Neutrophil (primary cell): ENCODE measurements around the gene HPS5.
"Not testable (repeated sequence)": the region's sequence is repeated elsewhere in the genome, so short reads cannot be mapped to it uniquely, and the experiment has no call there.

Experiments
- H3K27ac ChIP-seq: fragments of 200-600 bp; sonication (generic); 2 replicates; pipeline ENCODE4 v1.5.1; 2016; ENCODE audit warnings: mild to moderate bottlenecking, moderate library complexity
- H3K27me3 ChIP-seq: fragments of 200-600 bp; sonication (generic); 2 replicates; pipeline ENCODE4 v1.6.0; 2016; ENCODE audit warnings: mild to moderate bottlenecking
- H3K36me3 ChIP-seq: fragments of 200-600 bp; sonication (generic); 2 replicates; pipeline ENCODE4 v1.5.1; 2017
- H3K4me1 ChIP-seq, 2 experiments: fragments of 200-600 bp in 1 of 2; sonication (generic) in 1 of 2; 1 replicate in 1 of 2; 2 replicates in 1 of 2; pipeline versions ENCODE4 v1.5.1 to v1.6.1; 2013 to 2016; ENCODE audit warnings: low read depth in 1 of 2, low read length in 1 of 2, mild to moderate bottlenecking in 1 of 2, moderate library complexity in 1 of 2; ENCODE audit not compliant: control insufficient read depth in 1 of 2, insufficient read depth in 1 of 2
- H3K4me3 ChIP-seq, 2 experiments: fragments of 200-600 bp in 1 of 2; sonication (generic) in 1 of 2; 1 replicate in 1 of 2; 2 replicates in 1 of 2; pipeline ENCODE4 v1.5.1; 2013 to 2016; ENCODE audit warnings: low read depth in 1 of 2, low read length in 1 of 2, mild to moderate bottlenecking in 1 of 2, moderate library complexity in 1 of 2
- H3K9me3 ChIP-seq: fragments of 200-600 bp; sonication (generic); 2 replicates; pipeline ENCODE4 v1.5.1; 2016
- TF ChIP-seq, protein P1 (sequence below): fragments of 200-600 bp; sonication (generic); IDR thresholded peaks from 2 replicates; pipeline ENCODE4 v1.5.1; 2016; ENCODE audit warnings: antibody characterized with exemption

HPS5 gene

GRCh38 chr11:18264035-18264434 lies 57.9 kb downstream of the HPS5 start:
- TF ChIP-seq, protein P1, sequence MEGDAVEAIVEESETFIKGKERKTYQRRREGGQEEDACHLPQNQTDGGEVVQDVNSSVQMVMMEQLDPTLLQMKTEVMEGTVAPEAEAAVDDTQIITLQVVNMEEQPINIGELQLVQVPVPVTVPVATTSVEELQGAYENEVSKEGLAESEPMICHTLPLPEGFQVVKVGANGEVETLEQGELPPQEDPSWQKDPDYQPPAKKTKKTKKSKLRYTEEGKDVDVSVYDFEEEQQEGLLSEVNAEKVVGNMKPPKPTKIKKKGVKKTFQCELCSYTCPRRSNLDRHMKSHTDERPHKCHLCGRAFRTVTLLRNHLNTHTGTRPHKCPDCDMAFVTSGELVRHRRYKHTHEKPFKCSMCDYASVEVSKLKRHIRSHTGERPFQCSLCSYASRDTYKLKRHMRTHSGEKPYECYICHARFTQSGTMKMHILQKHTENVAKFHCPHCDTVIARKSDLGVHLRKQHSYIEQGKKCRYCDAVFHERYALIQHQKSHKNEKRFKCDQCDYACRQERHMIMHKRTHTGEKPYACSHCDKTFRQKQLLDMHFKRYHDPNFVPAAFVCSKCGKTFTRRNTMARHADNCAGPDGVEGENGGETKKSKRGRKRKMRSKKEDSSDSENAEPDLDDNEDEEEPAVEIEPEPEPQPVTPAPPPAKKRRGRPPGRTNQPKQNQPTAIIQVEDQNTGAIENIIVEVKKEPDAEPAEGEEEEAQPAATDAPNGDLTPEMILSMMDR, result no peak
- H3K4me3 ChIP-seq, result no peak overlapping the region
- H3K27ac ChIP-seq, result no peak overlapping the region
- peaks cover 23% of the 10 kb centered on the region for H3K27me3 ChIP-seq
- H3K9me3 ChIP-seq, result no peaks in the 10 kb centered on the region
- H3K4me1 ChIP-seq, result peaks cover 0 to 7% of the 10 kb centered on the region in 2 experiments
- H3K36me3 ChIP-seq, result no peaks in the 10 kb centered on the region

DNA sequence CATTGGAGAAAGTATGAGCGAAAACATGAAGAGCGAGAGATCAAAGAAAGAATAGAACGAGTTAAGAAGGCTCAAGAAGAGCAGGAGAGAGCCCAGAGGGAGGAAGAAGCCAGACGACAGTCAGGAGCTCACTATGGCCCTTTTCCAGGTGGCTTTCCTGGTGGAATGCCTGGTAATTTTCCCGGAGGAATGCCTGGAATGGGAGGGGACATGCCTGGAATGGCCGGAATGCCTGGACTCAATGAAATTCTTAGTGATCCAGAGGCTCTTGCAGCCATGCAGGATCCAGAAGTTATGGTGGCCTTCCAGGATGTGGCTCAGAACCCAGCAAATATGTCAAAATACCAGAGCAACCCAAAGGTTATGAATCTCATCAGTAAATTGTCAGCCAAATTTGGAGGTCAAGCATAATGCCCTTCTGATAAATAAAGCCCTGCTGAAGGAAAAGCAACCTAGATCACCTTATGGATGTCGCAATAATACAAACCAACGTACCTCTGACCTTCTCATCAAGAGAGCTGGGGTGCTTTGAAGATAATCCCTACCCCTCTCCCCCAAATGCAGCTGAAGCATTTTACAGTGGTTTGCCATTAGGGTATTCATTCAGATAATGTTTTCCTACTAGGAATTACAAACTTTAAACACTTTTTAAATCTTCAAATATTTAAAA lies 59.1 kb downstream of the HPS5 start:
- not testable (repeated sequence) for H3K27ac ChIP-seq, H3K36me3 ChIP-seq, H3K4me1 ChIP-seq, H3K4me3 ChIP-seq, H3K9me3 ChIP-seq
- H3K27me3 ChIP-seq, result peaks cover 30% of the 10 kb centered on the region

GRCh38 chr11:18261721-18262120 lies 60.2 kb downstream of the HPS5 start:
- peaks cover 0 to 7% of the 10 kb centered on the region in 2 experiments for H3K4me1 ChIP-seq
- H3K4me3 ChIP-seq, result no peak overlapping the region
- no peak overlapping the region for H3K27ac ChIP-seq
- H3K36me3 ChIP-seq, result no peaks in the 10 kb centered on the region
- peaks cover 34% of the 10 kb centered on the region for H3K27me3 ChIP-seq
- H3K9me3 ChIP-seq, result no peaks in the 10 kb centered on the region
- TF ChIP-seq, protein P1, result no peak

DNA sequence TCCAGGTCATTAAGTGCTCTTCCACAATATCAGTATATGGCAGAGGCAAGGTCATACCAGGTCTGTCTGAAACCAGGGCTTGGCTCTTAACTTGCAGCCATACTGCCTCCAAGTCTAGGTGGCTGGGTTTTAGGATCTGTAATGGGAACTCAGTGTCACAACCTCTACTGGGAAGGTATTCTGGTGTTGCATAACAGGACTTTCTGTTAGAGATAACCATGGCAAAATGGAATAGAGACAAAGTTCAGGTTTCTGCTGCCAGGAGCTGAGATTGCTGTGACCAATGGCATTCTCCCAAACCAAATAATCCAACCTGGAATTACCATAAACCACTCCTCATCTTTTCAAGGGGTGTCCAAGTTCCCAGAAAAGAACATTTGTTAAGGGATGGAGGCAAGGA lies 62.7 kb downstream of the HPS5 start:
- H3K4me3 ChIP-seq, result no peak overlapping the region
- TF ChIP-seq, protein P1, result no peak
- H3K4me1 ChIP-seq, result no peaks in the 10 kb centered on the region
- no peaks in the 10 kb centered on the region for H3K9me3 ChIP-seq
- H3K27me3 ChIP-seq, result peaks cover 34% of the 10 kb centered on the region
- no peak overlapping the region for H3K27ac ChIP-seq
- H3K36me3 ChIP-seq, result no peaks in the 10 kb centered on the region

GRCh38 chr11:18254781-18255361 lies 67.1 kb downstream of the HPS5 start:
- TF ChIP-seq, protein P1, result no peak
- no peaks in the 10 kb centered on the region for H3K36me3 ChIP-seq
- peaks cover 24% of the 10 kb centered on the region for H3K27me3 ChIP-seq

DNA sequence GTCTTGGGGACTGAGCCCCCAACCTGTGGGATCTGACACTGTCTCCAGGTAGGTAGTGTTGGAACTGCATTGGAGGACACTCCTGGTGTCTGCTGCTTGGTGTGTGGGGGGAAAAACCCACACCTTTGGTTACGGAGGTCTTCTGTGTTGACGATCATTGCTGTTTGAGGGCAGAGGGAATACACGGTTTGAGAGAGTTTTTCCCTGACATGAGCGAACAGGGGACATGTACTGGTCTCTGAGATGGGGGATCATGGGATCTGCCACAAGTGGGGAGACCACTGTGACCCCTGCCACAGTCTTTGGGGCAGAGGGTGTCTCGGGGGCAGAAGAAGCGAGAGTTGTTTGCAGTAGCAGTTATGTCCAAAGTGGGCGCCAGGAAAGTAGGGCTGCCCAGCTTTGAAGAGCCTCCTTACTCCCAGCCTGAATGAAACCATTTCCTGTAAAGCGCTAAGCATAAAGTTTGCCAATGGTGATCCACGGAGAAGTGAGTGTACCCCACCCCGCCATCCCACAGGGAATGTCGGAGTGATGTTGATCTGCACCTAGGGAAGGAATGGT lies 68.1 kb downstream of the HPS5 start:
- Histone ChIP-seq H3K27ac (no peak overlapping the region), H3K4me1 (no peaks in the 10 kb centered on the region), H3K36me3 (no peaks in the 10 kb centered on the region), H3K27me3 (peaks cover 20% of the 10 kb centered on the region), H3K4me3 (no peak overlapping the region), H3K9me3 (no peaks in the 10 kb centered on the region)
- TF ChIP-seq, protein P1, result no peak

More at GRCh38 chr11:18254781-18255361, 67.1 kb downstream of the HPS5 start:
- Histone ChIP-seq H3K4me1 (no peaks in the 10 kb centered on the region), H3K4me3 (no peak overlapping the region), H3K27ac (no peak overlapping the region), H3K9me3 (no peaks in the 10 kb centered on the region)
